ENCODE data around the gene SEPTIN5.

Gene SEPTIN5

DNA sequence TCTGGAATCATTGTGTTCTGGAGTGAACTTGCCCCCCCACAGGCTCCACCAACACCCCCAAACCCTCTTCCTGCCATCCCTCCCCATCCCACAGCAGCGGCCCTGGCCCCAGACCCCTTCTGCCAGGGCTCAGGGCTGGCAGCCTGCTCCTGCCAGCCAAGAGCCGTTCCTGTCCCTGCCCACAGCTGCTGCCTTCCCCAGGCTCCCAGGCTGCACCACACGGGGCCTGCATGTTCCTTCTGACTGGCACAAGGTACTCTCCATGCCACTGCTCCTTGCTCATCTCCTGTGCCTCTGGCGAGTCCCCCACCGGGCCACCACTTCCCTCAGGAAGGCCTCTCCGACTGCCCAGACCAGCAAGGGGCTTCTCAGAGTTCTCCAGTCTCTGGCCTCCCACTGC is 14.0 kb downstream of the SEPTIN5 start:
- Histone ChIP-seq H3K27me3 (ENCODE audit: insufficient read depth, low read depth, severe bottlenecking) (no peaks in the 10 kb centered on the region), H3K9me3 (ENCODE audit: severe bottlenecking) (no peaks in the 10 kb centered on the region), H3K4me3 (ENCODE audit: low read depth, low read length) (no peak overlapping the region), H3K36me3 (peaks cover 3% of the 10 kb centered on the region; the same call in 1 of the 2 replicates), H3K27ac (no peak overlapping the region)
- DNase-seq: no peak
- TF ChIP-seq, protein P1, sequence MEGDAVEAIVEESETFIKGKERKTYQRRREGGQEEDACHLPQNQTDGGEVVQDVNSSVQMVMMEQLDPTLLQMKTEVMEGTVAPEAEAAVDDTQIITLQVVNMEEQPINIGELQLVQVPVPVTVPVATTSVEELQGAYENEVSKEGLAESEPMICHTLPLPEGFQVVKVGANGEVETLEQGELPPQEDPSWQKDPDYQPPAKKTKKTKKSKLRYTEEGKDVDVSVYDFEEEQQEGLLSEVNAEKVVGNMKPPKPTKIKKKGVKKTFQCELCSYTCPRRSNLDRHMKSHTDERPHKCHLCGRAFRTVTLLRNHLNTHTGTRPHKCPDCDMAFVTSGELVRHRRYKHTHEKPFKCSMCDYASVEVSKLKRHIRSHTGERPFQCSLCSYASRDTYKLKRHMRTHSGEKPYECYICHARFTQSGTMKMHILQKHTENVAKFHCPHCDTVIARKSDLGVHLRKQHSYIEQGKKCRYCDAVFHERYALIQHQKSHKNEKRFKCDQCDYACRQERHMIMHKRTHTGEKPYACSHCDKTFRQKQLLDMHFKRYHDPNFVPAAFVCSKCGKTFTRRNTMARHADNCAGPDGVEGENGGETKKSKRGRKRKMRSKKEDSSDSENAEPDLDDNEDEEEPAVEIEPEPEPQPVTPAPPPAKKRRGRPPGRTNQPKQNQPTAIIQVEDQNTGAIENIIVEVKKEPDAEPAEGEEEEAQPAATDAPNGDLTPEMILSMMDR (IDR thresholded peaks at IDR 0.05; ENCODE audit: low read depth, low read length): no peak

GRCh38 chr22:19728836-19729235 is 14.5 kb downstream of the SEPTIN5 start:
- H3K9me3 ChIP-seq (ENCODE audit: severe bottlenecking): no peaks in the 10 kb centered on the region
- TF ChIP-seq, protein P1 (IDR thresholded peaks at IDR 0.05; ENCODE audit: low read depth, low read length): no peak
- no peaks in the 10 kb centered on the region for H3K36me3 ChIP-seq
- DNase-seq: no peak
- H3K27me3 ChIP-seq (ENCODE audit: insufficient read depth, low read depth, severe bottlenecking): no peaks in the 10 kb centered on the region
- H3K27ac ChIP-seq: no peak overlapping the region
- no peak overlapping the region for H3K4me3 ChIP-seq (ENCODE audit: low read depth, low read length)

GRCh38 chr22:19729507-19729906 is 15.2 kb downstream of the SEPTIN5 start:
- Histone ChIP-seq H3K27ac (no peak overlapping the region), H3K27me3 (ENCODE audit: insufficient read depth, low read depth, severe bottlenecking) (no peaks in the 10 kb centered on the region), H3K4me3 (ENCODE audit: low read depth, low read length) (no peak overlapping the region), H3K36me3 (no peaks in the 10 kb centered on the region), H3K9me3 (ENCODE audit: severe bottlenecking) (no peaks in the 10 kb centered on the region)
- no peak for DNase-seq
- TF ChIP-seq, protein P1 (IDR thresholded peaks at IDR 0.05; ENCODE audit: low read depth, low read length): no peak

DNA sequence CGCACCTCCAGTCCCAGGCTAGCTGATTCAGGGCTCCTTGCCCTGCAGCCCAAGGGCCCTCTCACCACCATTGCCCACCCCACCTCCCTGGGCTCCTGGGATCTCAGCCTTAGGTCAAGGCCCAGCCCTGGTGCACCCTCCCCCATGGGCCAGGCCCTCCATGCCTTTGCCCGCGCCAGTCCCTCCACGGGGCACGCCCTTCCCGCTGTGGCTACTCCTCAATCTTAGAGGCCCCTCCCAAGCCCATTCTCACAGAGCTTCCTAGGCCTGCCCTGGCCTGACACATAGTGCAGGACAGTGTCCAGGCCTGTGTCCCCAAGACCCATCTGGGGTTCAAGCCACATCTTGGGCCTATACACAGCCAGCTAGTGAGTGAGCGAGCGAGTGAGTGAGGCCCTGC is 15.9 kb downstream of the SEPTIN5 start:
- Histone ChIP-seq H3K36me3 (no peaks in the 10 kb centered on the region), H3K27ac (no peak overlapping the region), H3K4me3 (ENCODE audit: low read depth, low read length) (no peak overlapping the region), H3K27me3 (ENCODE audit: insufficient read depth, low read depth, severe bottlenecking) (no peaks in the 10 kb centered on the region), H3K9me3 (ENCODE audit: severe bottlenecking) (no peaks in the 10 kb centered on the region)
- no peak for DNase-seq
- TF ChIP-seq, protein P1 (IDR thresholded peaks at IDR 0.05; ENCODE audit: low read depth, low read length): no peak

GRCh38 chr22:19730655-19731360 is 16.5 kb downstream of the SEPTIN5 start:
- H3K9me3 ChIP-seq (ENCODE audit: severe bottlenecking): no peaks in the 10 kb centered on the region
- no peaks in the 10 kb centered on the region for H3K36me3 ChIP-seq
- H3K27me3 ChIP-seq (ENCODE audit: insufficient read depth, low read depth, severe bottlenecking): no peaks in the 10 kb centered on the region
- peak overlapping the region; percentile 51 for H3K4me3 ChIP-seq (ENCODE audit: low read depth, low read length)
- DNase-seq: peak; percentile 81
- TF ChIP-seq, protein P1 (IDR thresholded peaks at IDR 0.05; ENCODE audit: low read depth, low read length): peak; percentile 90
- no peak overlapping the region; the same call in 1 of the 2 replicates for H3K27ac ChIP-seq
